Fibroblast of the conjunctiva (primary cell): ENCODE results near the gene E2F4.

ENCODE experiments used
- DNase-seq: peaks from one replicate; pipeline ENCODE4 v3.0.0-alpha.2; 2010; ENCODE audit warnings: low read depth

E2F4 gene

GRCh38 chr16:67173808-67174705, 17.9 kb upstream of the E2F4 start:
- DNase-seq, result peak; percentile 74

GRCh38 chr16:67174706-67175231, 17.2 kb upstream of the E2F4 start:
- no peak for DNase-seq

DNA sequence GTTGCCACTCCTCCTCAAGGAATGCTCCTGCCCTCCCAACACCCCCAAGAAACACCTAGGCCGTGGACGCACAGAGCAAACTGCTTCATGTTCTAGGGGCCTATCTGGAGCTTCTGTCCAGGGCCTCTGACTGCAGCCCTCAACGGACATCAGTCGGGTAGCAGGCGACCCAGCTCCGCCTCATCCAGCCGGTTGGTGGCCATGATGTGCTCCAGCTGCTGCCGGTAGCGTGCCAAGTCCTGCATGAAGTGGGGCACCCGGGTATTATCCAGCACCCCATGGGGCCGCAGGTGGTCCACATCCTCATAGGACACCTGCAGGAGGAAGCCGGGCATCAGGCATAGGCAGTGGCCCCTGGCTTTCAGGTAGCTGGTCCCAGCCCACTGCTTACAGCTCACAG, 15.3 kb upstream of the E2F4 start:
- DNase-seq, result no peak

- no peak for DNase-seq
These were observed 13.9 kb upstream of the E2F4 start for GRCh38 chr16:67177743-67178699.

DNA sequence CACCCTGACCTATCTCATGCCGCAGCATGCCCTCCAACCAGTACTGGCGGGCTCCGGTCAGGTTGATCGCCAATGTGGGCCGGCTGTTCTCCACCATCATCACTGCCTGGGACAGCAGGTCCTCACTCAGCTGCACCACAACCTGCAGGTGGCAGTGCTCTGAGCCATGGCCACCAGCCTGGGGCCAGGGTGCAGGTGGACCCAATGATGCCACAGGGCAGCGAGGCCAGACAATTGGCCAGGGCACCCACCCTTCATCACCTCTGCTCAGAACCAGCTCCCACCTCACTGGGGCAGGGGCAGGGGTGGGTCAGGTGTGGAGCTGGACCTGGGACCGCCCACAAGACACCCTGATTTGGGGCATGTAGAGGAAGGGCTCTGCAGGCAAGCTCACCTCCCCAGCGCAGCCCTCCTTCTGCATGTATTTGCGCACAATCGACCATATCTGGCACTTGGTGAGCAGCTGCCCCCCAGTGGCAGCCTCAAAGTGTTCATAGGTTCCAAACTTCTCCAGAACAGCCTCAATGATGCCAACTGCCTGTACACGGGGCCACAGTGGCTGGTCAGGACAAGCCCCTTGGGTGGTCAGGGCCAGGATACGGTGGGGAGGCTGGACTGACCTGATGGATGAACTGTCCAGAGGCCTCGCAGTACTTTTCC, 12.4 kb upstream of the E2F4 start:
- DNase-seq, result no peak

DNA sequence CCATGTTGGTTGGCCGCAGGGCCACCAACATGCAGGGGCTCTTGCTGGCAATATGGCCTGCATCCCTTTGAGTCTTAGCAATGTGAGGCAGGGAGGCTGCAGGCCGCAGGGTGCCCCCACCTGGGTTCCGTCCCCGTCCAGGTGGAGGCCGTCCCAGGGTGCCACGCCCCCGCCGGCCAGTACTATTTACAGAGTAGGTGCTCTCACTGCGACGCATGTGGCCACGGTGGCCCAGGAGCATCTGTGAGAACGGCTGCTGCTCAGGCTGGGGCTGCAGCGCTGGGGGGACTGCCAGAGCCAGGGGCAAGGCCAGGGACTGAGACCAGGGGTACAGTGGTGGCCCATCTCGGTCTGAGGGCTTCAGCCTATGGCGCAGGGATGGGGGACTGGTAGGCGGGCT, 11.8 kb upstream of the E2F4 start:
- no peak for DNase-seq

GRCh38 chr16:67181346-67181745, 10.6 kb upstream of the E2F4 start:
- DNase-seq, result peak; percentile 67

GRCh38 chr16:67182288-67182687, 9.7 kb upstream of the E2F4 start:
- DNase-seq, result no peak

- DNase-seq, result no peak
These were observed 8.7 kb upstream of the E2F4 start for GRCh38 chr16:67183284-67183626.

DNA sequence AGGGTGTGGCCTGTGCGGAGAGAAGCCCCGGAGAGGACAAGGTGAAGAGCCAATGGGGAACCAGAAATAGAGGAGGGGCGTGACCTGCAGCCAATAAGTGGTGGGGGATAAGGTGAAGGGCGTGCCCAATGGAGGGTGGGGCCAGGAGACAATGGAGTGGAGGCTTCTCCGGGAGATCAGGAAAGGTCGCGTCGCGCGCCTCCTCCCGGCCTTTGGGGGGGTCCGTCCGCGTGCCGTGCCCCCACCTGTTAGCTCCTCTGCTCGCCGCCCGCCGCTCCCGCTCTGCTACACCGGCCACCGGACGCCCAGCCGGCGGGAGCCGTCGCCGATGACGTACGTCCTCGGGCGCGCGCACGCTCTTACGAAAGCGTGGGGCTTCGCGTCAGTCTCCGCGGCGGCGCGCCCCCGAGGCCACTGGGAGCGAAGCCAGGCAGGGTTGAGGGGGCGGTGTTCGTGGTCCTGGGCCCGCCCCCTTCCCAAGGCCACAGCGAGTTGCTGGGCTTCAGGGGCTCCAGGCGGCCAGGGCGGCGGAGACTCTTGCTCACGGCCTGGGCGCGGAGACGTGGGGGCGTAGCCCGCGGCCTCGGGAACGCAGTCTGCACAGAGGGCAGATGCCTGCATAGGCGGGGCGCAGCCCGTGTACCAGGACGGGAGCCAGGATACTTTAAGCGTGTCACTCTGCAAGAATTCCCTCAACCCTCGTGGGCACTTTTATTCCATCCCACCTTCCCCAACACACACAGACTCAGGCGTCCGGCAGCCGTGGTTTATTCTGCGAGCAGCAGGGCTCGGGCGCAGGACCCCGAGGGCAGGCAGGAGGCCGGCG, 8.1 kb upstream of the E2F4 start, which contains the start of gene MATCAP1:
Gene MATCAP1 (minus strand): TSS at position 337 of the 826 bp plus-strand sequence. CDS start 3,353 bp downstream, outside the sequence.
- peak; percentile 97 for DNase-seq

DNA sequence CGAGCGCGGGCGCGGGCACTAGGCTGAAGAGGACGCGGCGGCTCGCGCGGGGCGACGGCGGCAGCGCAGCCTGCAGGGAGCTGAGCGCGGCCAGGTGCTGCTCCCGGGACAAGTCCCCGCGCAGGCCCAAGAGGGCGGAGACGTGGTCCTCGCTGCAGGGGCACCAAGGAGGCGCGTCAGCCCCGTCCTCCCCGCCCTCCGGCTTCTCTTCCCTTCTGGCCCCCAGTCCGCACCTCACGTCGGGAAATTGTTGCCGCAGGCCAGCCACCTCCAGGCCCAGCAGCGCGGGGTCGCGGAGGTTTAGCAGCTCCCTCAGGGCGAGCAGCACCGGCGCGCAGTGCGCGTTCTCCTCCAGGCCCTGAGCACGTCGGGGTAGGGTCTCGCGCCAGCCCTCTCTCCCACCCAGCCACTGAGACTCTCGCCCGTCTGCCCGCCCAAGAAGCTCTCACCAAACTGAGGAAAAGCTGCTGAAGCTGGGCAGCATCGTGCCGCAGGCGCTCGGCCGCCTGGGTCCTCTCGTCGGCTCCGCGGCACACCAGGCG, 7.4 kb upstream of the E2F4 start:
- no peak for DNase-seq

- peak; percentile 84 for DNase-seq
These were observed 6.8 kb upstream of the E2F4 start for GRCh38 chr16:67184995-67185650.

DNA sequence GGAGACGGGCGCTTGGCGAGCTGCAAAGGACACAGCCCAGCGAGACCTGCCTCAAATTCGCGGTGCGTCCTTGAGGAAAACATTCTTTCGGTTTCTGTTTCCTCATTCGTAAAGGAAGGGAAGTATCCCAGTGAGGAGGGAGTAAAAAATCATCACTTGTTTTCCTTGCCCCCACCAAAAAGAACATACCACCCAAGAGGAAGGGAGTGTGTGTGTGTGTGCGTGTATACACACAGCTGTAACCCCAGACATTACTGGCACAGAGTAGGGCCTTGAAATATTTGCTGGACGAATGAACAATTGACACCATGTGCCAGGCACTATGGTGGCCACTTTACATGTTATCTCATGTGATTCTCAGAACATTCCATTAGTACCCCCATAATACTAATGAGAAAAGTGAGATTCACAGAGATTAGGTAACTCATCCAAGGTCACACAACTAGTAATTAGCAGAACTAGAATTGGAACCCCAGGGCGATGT, 6.3 kb upstream of the E2F4 start:
- DNase-seq, result no peak

GRCh38 chr16:67186550-67186950, 5.4 kb upstream of the E2F4 start:
- no peak for DNase-seq

DNA sequence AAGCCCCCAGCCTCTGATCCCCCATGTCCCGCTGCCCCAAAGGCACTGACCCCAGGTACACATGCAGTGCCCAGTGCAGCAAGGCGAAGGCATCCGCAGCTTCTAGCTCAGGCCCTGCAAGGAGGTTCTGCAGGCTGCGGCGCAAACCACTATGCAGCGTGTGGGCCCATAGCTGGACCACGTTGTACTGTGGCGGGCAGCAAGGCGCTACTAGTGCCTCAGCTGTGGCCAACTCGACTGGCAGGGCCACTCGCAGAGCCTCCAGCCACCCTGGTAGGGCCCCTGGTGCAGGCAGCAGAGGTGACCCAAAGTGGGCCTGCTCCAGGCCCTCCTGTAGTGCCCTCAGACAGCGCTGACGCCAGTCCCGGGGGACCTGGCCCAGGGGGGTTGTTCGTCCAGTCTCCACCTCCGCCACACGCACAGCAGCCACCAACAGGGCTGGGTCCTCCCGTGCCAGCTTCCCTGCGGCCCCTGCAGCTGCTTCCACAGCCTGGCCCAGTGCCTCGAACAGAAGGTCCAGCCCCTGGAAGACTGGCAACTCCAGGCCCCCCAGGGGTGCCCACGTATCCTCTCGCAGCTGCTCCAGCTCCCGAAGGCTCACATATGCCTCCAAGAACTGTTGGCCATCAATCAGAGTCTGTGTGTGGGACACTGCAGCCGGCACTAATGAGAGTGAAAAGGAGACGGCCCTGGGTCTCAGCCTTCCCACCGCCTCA, 4.6 kb upstream of the E2F4 start:
- DNase-seq, result no peak

DNA sequence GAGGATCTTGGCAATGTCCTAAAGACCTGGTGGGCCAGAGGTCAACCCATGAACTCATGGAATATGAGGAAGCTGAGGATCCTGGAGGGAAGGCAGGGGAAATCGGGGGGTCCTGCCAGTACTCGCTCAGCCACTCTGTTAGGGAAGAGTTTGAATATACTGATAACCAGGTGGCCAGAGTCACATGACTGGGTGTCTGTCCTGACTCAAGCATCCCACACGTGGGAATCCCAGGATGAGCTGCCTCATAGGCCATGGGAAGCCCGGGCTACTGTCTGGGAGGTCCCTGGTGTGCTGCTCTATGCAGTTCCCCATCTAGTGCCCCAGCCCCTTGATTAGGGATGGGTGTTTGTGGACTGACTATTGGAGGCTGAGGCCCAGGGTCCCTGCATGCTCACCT, 3.6 kb upstream of the E2F4 start:
- no peak for DNase-seq

- DNase-seq, result no peak
These were observed 3.2 kb upstream of the E2F4 start for GRCh38 chr16:67188798-67189197.

- DNase-seq, result no peak
These were observed 1.9 kb upstream of the E2F4 start, which contains the start of gene EXOC3L1 for GRCh38 chr16:67190041-67190440. Gene EXOC3L1, minus strand, starts transcription at chr16:67190136. Its CDS starts 460 bp downstream, at chr16:67189676.
